ENCODE results near the gene KRTCAP2. TPM values are rescaled to one million over a fixed set of nuclear protein-coding genes. Genes with fewer than 3 reads are reported as not detected.
"Not testable (repeated sequence)": the region's sequence is repeated elsewhere in the genome, so short reads cannot be mapped to it uniquely, and the experiment has no call there.

KRTCAP2 gene
- total and polyA plus RNA-seq, 9 donors = 96.5 to 499 (median 166) TPM

DNA sequence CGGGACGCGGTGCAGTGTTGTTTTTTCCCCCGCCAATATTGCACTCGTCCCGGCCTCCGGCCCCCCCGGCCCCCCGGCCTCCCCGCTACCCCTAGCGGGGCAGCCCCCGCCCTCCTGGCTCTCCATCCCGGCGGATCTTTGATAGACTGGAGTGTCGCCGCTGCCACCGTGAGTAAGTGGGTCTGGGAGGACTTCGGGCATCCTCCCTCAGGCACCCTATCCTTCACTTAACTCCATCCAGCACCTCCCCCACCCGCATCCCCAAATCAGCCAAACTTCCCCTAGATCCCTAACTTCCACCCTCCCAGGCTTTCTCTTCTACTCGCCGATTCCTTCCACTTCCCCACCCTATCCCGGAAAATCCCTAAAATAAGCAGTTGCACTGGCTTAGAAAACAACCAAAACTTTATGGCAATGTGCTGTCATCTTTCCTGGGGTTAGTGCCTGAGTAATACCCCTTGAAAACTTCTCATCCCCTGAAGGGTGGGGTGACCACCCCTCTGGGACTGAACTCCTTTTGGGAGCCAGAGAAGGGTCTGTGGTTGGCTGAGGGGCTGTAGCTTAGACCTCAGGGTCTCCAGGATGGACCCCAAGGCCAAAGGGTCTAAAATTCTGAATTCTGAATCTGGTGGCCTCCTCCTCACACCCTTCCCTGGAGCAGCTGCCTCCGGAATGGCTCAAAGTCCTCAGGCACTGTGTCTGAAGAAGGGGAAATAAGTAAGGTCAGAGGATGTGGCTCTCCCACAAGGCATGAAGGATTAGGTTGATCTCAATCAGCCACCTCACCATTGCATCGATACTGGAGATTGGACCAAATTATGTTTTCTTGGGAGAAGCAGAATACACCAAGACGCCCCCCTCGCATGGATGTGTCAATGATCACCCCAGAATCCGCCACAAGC lies 22.3 kb upstream of the KRTCAP2 start:
- Histone ChIP-seq H3K9me3 (no peaks in the 10 kb centered on the region), H3K27me3 (no peaks in the 10 kb centered on the region), H3K36me3 (no peaks in the 10 kb centered on the region), H3K4me3 (peak overlapping the region; percentile 45), H3K27ac (peak overlapping the region; percentile 82 to 95), H3K4me1 (ENCODE audit: insufficient read depth) (peaks cover 13% of the 10 kb centered on the region)
- 15 to 16% (median 16%) methylated on average over 27 of the region's 27 CpGs for WGBS, 3 donors
- peak in 3 of 5 donors; percentile 31 to 57 (median 47) for DNase-seq
- intact Hi-C loops (cut with DNase I) = no loop called here
- TF ChIP-seq EP300 (IDR thresholded peaks at IDR 0.05) (no peak), POLR2A (IDR thresholded peaks at IDR 0.05) (no peak)
- TF ChIP-seq, protein P1, sequence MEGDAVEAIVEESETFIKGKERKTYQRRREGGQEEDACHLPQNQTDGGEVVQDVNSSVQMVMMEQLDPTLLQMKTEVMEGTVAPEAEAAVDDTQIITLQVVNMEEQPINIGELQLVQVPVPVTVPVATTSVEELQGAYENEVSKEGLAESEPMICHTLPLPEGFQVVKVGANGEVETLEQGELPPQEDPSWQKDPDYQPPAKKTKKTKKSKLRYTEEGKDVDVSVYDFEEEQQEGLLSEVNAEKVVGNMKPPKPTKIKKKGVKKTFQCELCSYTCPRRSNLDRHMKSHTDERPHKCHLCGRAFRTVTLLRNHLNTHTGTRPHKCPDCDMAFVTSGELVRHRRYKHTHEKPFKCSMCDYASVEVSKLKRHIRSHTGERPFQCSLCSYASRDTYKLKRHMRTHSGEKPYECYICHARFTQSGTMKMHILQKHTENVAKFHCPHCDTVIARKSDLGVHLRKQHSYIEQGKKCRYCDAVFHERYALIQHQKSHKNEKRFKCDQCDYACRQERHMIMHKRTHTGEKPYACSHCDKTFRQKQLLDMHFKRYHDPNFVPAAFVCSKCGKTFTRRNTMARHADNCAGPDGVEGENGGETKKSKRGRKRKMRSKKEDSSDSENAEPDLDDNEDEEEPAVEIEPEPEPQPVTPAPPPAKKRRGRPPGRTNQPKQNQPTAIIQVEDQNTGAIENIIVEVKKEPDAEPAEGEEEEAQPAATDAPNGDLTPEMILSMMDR (IDR thresholded peaks at IDR 0.05) = no peak

DNA sequence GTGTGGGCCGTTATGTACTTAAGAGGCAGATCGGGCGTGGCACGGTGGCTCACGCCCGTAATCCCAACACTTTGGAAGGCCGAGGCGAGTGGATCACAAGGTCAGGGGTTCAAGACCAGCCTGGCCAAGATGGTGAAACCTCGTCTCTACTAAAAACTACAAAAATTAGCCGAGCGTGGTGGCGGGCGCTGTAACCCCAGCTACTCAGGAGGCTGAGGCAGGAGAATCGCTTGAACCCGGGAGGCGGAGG lies 20.8 kb upstream of the KRTCAP2 start:
- not testable (repeated sequence) for H3K27me3 ChIP-seq, H3K9me3 ChIP-seq, H3K36me3 ChIP-seq, DNase-seq
- Histone ChIP-seq H3K4me3 (peak overlapping the region; percentile 45), H3K27ac (peak overlapping the region; percentile 82 to 95), H3K4me1 (ENCODE audit: insufficient read depth) (peaks cover 13% of the 10 kb centered on the region)
- intact Hi-C loops (cut with DNase I) = loop anchor here in 1 of 4 donors (5.0 kb wide), 1 partner anchor 33 kb away; no protein-coding TSS in a partner anchor
- 3% methylated on average over 16 of the region's 16 CpGs for WGBS, 3 donors

DNA sequence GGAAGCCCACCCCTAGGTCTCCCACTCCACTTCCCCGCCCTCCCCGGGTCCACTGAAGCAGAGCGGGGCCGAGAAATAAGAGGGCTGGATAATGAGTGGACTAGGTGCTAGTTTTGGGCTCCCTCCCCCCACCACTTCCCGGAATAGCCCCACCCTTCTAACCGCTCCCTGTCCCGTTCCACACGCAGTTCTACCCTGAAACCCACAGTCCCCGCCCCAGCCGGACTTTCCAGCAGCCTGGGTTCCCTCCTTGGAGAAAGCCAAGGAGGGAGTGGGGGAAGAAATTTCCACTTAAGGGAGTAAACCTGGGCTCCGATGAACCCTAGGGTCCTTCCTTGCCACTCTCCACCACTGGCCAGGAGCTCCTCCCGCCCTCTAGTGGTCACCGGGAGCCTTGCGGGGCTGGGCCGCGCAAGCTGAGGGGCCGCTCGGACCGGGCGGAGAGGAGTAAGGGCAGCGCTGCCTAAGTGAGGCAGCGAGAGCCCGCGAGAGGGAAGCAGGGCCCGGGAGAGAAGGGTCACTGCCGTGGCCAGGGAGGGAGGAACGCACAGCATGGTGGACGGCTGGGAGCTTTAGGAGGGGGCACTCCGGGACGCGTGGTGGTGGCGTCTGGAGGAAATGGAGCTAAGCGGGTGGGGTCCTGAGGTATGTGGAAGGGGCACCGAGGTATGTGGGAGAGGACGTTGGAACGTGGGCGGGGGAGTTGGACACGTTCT lies 20.3 kb upstream of the KRTCAP2 start:
- WGBS, 3 donors = 0 to 1% (median 0%) methylated on average over 38 of the region's 38 CpGs
- intact Hi-C loops (cut with DNase I) = loop anchor here in 1 of 4 donors (5.0 kb wide), 1 partner anchor 34 kb away; no protein-coding TSS in a partner anchor

DNA sequence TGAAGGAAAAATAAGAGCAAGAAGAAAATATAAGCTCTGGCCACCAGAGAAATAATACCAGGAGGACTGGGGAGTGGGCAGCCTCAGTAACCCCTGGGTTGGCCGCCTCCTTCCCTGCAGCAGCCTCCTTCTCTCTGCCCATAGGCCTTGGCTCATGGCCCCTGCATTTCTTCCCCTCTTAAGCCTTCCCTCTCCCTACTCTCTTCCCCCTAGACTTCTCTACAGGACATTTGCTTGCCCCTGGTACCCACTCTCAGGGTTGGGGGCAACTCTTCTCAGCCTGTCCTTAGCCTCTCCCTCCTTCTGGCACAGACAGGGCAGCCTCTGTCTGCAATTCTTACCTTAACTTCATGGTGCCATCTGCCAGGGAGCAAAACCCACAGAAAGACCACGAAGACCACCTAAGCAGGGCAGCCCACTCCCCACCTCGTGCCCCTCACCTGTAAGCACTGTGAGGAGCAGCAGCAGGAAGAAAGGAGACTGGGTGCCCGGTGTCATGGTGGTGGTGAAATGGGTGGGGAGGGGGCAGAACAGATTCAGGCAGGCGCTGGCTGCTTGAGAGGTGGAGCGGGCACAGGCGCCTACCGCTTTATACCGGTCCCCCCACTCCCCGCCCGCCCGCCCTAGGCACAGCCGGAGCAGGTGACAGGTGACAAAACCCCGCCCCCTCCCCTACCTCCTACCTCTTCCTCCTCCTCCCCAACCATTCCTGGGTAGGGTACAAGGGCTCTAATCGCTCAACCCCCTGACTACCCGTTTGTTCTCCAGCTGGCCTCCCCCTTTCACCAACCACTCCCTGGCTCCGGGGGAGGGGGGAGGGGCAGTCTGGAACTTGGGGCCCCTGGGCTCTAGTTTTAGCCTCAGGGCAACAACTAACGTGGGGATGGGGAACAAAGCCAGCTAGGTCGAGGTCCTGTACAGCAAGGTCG lies 19.5 kb upstream of the KRTCAP2 start:
- WGBS, 3 donors = 49 to 53% (median 50%) methylated on average over 19 to 20 of the region's 20 CpGs
- TF ChIP-seq, protein P1 (IDR thresholded peaks at IDR 0.05) = no peak
- TF ChIP-seq POLR2A (IDR thresholded peaks at IDR 0.05) (no peak), EP300 (IDR thresholded peaks at IDR 0.05) (no peak)
- H3K4me3 ChIP-seq = peak overlapping the region; percentile 45
- DNase-seq = peak in 2 of 5 donors; percentile 35 to 46
- no peaks in the 10 kb centered on the region for H3K27me3 ChIP-seq
- peak overlapping the region; percentile 82 to 95 for H3K27ac ChIP-seq
- intact Hi-C loops (cut with DNase I) = loop anchor here in 1 of 4 donors (5.0 kb wide), 1 partner anchor 35 kb away; no protein-coding TSS in a partner anchor
- no peaks in the 10 kb centered on the region for H3K36me3 ChIP-seq
- peaks cover 13% of the 10 kb centered on the region for H3K4me1 ChIP-seq (ENCODE audit: insufficient read depth)
- H3K9me3 ChIP-seq = no peaks in the 10 kb centered on the region

More for the DNA sequence above, 20.3 kb upstream of the KRTCAP2 start:
- Histone ChIP-seq H3K9me3 (no peaks in the 10 kb centered on the region), H3K4me3 (peak overlapping the region; percentile 45), H3K4me1 (ENCODE audit: insufficient read depth) (peaks cover 13% of the 10 kb centered on the region), H3K27ac (peak overlapping the region; percentile 82 to 95), H3K36me3 (no peaks in the 10 kb centered on the region), H3K27me3 (no peaks in the 10 kb centered on the region)
- peak; percentile 86 to 95 (median 91) for DNase-seq
- TF ChIP-seq, protein P1 (IDR thresholded peaks at IDR 0.05) = peak; percentile 94 to 99 (median 95)
- peak; percentile 74 for TF ChIP-seq EP300 (IDR thresholded peaks at IDR 0.05)
- peak; percentile 77 for TF ChIP-seq POLR2A (IDR thresholded peaks at IDR 0.05)

Measured in ovary (tissue), 9 donors.